ENCODE results near the gene FBLN1. TPM values are rescaled to one million over a fixed set of nuclear protein-coding genes. Genes with fewer than 3 reads are reported as not detected.
"Not testable (repeated sequence)": the region's sequence is repeated elsewhere in the genome, so short reads cannot be mapped to it uniquely, and the experiment has no call there.

FBLN1 gene
- total and polyA plus RNA-seq, 11 donors: 22.4 to 239 (median 44.7) TPM

DNA sequence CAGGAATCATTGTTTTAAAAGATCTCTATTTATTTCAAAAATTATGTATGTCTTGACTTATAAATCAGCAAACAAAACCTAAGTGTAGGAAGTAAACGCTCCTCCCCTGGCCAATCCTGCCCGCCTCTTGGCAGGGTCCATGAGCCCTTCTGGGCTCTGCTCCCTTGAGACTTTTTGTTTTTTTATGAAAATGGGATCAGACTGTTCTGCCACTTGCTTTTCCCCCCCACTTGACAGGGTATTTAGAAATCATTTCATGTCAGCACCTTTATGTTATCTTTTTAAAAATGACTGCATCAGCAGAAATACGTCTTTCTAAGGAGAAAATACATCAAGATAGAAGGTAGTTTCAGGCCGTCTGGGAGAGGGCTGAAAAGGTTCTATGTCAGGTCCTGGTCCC, 35.6 kb downstream of the FBLN1 start:
- Histone ChIP-seq H3K4me1 (peaks cover 0 to 21% (median 14%) of the 10 kb centered on the region in 12 donors), H3K27ac (peak overlapping the region in 8 of 12 donors; percentile 15 to 69 (median 26)), H3K9me3 (no peaks in the 10 kb centered on the region), H3K36me3 (peaks cover 0 to 67% (median 0%) of the 10 kb centered on the region in 9 donors), H3K4me3 (no peak overlapping the region), H3K27me3 (no peaks in the 10 kb centered on the region)
- intact Hi-C loops (cut with DNase I): no loop called here
- DNase-seq (no peak), ATAC-seq (no peak)
- TF ChIP-seq, protein P1, sequence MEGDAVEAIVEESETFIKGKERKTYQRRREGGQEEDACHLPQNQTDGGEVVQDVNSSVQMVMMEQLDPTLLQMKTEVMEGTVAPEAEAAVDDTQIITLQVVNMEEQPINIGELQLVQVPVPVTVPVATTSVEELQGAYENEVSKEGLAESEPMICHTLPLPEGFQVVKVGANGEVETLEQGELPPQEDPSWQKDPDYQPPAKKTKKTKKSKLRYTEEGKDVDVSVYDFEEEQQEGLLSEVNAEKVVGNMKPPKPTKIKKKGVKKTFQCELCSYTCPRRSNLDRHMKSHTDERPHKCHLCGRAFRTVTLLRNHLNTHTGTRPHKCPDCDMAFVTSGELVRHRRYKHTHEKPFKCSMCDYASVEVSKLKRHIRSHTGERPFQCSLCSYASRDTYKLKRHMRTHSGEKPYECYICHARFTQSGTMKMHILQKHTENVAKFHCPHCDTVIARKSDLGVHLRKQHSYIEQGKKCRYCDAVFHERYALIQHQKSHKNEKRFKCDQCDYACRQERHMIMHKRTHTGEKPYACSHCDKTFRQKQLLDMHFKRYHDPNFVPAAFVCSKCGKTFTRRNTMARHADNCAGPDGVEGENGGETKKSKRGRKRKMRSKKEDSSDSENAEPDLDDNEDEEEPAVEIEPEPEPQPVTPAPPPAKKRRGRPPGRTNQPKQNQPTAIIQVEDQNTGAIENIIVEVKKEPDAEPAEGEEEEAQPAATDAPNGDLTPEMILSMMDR (IDR thresholded peaks at IDR 0.05): no peak
- TF ChIP-seq POLR2A (IDR thresholded peaks at IDR 0.05): no peak
- 62 to 82% (median 68%) methylated on average over 4 of the region's 4 CpGs for WGBS, 4 donors

- peaks cover 0 to 30% (median 14%) of the 10 kb centered on the region in 12 donors for H3K4me1 ChIP-seq
- TF ChIP-seq POLR2A (IDR thresholded peaks at IDR 0.05): no peak
- TF ChIP-seq, protein P1 (IDR thresholded peaks at IDR 0.05): no peak
- H3K36me3 ChIP-seq: peaks cover 0 to 56% (median 0%) of the 10 kb centered on the region in 9 donors
- no peak for ATAC-seq
- no peak for DNase-seq
- no peak overlapping the region for H3K4me3 ChIP-seq
- intact Hi-C loops (cut with DNase I): no loop called here
- H3K27ac ChIP-seq: no peak overlapping the region
- H3K9me3 ChIP-seq: no peaks in the 10 kb centered on the region
- no peaks in the 10 kb centered on the region for H3K27me3 ChIP-seq
- 77 to 92% (median 86%) methylated on average over 7 to 8 of the region's 8 CpGs for WGBS, 4 donors
These were observed 37.4 kb downstream of the FBLN1 start for GRCh38 chr22:45540122-45540521.

DNA sequence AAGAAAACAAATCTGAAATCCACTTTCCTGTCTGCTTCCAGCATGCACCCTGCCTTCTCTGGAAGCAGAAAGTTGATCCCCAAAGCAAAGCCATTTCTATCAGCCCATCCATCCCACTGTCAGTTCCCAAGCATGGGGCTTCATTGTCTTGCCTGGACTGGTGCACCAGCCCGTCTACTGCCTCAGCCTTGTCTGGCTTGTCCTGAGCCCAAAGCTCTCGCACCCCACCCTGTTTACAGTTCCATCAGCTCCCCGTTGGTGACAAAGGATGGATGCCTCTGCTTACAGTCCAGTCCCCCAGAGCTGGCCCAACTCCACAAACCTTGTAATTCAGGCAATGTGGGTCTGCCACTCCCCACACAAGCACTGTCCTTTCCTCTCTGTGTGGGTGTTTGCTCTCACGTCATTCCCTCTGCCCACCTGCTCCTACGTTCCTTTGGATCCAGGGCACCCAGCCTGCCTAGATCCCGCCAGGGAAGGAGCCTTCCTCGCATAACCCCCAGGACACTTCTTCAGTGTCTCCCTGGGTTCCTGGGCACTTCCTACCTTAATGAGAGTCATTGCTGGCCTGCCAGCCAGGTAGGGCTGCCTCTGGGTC, 38.8 kb downstream of the FBLN1 start:
- Histone ChIP-seq H3K36me3 (peaks cover 0 to 46% (median 0%) of the 10 kb centered on the region in 9 donors), H3K9me3 (no peaks in the 10 kb centered on the region), H3K27me3 (no peaks in the 10 kb centered on the region), H3K27ac (no peak overlapping the region), H3K4me3 (no peak overlapping the region), H3K4me1 (peaks cover 0 to 30% (median 14%) of the 10 kb centered on the region in 12 donors)
- intact Hi-C loops (cut with DNase I): no loop called here
- ATAC-seq: no peak
- TF ChIP-seq, protein P1 (IDR thresholded peaks at IDR 0.05): no peak
- TF ChIP-seq POLR2A (IDR thresholded peaks at IDR 0.05): no peak
- DNase-seq: no peak
- WGBS, 4 donors: 89 to 93% (median 90%) methylated on average over 7 of the region's 7 CpGs

- Histone ChIP-seq H3K4me1 (peaks cover 0 to 26% (median 12%) of the 10 kb centered on the region in 12 donors), H3K36me3 (peaks cover 0 to 46% (median 0%) of the 10 kb centered on the region in 9 donors), H3K4me3 (no peak overlapping the region), H3K27ac (no peak overlapping the region), H3K9me3 (no peaks in the 10 kb centered on the region), H3K27me3 (no peaks in the 10 kb centered on the region)
- WGBS, 4 donors: 88 to 94% (median 92%) methylated on average over 15 to 19 of the region's 19 CpGs
- ATAC-seq: no peak
- TF ChIP-seq, protein P1 (IDR thresholded peaks at IDR 0.05): no peak
- no peak for TF ChIP-seq POLR2A (IDR thresholded peaks at IDR 0.05)
- no peak for DNase-seq
- intact Hi-C loops (cut with DNase I): no loop called here
These were observed 39.4 kb downstream of the FBLN1 start for GRCh38 chr22:45542001-45542520.

DNA sequence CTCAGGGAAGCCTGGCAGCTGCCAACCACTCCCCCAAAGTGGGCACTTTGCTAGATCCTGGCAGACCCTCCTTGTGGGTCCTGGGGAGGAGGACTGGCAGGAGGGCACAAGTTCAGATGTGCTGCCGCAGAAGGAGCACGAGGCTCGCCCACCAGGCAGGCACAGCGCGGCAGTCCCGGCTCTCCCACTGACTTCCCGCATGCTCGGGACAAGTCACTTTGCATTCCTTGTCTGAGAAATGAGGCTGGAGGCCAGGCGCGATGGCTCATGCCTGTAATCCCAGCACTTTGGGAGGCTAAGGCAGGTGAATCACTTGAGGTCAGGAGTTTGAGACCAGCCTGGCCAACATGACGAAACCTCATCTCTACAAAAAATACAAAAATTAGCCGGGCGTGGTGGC, 40.1 kb downstream of the FBLN1 start:
- H3K27me3 ChIP-seq; H3K9me3 ChIP-seq; H3K4me3 ChIP-seq; intact Hi-C loops (cut with DNase I); ATAC-seq; H3K27ac ChIP-seq; DNase-seq: not testable (repeated sequence)
- 95 to 97% (median 96%) methylated on average over 6 to 13 of the region's 13 CpGs for WGBS, 4 donors
- H3K4me1 ChIP-seq: peaks cover 0 to 20% (median 8%) of the 10 kb centered on the region in 12 donors
- peaks cover 0 to 52% (median 0%) of the 10 kb centered on the region in 9 donors for H3K36me3 ChIP-seq
